ENCODE data around the gene ALDH2.
A peak's percentile ranks its signal among the peaks of the same experiment; 100 is the strongest.
"Not testable (repeated sequence)": the region's sequence is repeated elsewhere in the genome, so short reads cannot be mapped to it uniquely, and the experiment has no call there.

The ALDH2 gene

DNA sequence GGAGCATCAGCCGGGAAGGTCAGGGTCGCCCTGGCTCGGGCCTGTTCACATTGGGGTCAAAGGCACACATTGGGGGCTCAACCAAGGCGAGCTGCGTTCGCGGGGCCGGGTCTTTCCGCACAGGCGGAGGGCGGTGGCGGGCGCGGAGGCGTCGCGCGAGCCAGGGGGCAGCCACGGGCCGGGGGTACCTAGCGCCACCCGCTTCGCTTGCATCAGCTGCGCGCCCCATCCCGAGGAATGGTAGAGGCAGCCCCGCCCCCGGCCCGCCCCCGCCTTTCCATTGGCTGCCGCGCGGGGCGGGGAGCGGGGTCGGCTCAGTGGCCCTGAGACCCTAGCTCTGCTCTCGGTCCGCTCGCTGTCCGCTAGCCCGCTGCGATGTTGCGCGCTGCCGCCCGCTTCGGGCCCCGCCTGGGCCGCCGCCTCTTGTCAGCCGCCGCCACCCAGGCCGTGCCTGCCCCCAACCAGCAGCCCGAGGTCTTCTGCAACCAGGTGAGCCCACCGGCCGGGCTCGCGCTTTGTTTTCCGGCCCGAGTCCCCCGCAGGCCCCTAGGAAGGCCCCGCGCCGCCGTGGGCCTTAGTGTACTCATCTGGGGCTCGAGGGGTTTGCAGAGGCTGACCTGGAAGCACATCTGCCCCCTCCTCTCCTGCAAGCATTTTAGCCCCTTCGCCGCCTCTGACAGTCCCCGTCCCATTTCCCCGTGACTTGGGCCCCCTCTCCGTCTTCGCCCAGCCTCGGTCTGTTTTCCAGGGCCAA is at the start of gene ALDH2:
Gene ALDH2 (plus strand): TSS at position 326 of the 754 bp plus-strand sequence. CDS start 50 bp downstream, at position 376.
- H3K36me3 Mint-ChIP-seq, result peaks cover 2% of the 10 kb centered on the region
- peak within 1 kb of the TSS; percentile 82 for H3K4me3 Mint-ChIP-seq
- H3K9me3 Mint-ChIP-seq (ENCODE audit: low read depth), result no peaks in the 10 kb centered on the region
- H3K27me3 Mint-ChIP-seq, result peaks cover 12% of the 10 kb centered on the region
- H3K27ac Mint-ChIP-seq, result peak within 1 kb of the TSS; percentile 50
- H3K4me1 Mint-ChIP-seq (ENCODE audit: low read depth), result peaks cover 14% of the 10 kb centered on the region

- not testable (repeated sequence) for H3K36me3 Mint-ChIP-seq; H3K27ac Mint-ChIP-seq; H3K4me1 Mint-ChIP-seq (ENCODE audit: low read depth); H3K9me3 Mint-ChIP-seq (ENCODE audit: low read depth); H3K4me3 Mint-ChIP-seq; H3K27me3 Mint-ChIP-seq
These were observed 47.4 kb upstream of the ALDH2 start for GRCh38 chr12:111719316-111719715.

- Mint-ChIP-seq H3K4me1 (ENCODE audit: low read depth) (no peaks in the 10 kb centered on the region), H3K9me3 (ENCODE audit: low read depth) (no peaks in the 10 kb centered on the region), H3K4me3 (no peak overlapping the region), H3K27ac (no peak overlapping the region), H3K36me3 (peaks cover 7% of the 10 kb centered on the region), H3K27me3 (no peaks in the 10 kb centered on the region)
These were observed 46.3 kb upstream of the ALDH2 start for GRCh38 chr12:111720457-111720856.

GRCh38 chr12:111723646-111724360 is 42.9 kb upstream of the ALDH2 start:
- not testable (repeated sequence) for H3K9me3 Mint-ChIP-seq (ENCODE audit: low read depth); H3K4me1 Mint-ChIP-seq (ENCODE audit: low read depth); H3K4me3 Mint-ChIP-seq; H3K27me3 Mint-ChIP-seq; H3K36me3 Mint-ChIP-seq; H3K27ac Mint-ChIP-seq

GRCh38 chr12:111728795-111729194 is 37.9 kb upstream of the ALDH2 start:
- Mint-ChIP-seq H3K27ac (no peak overlapping the region), H3K4me1 (ENCODE audit: low read depth) (no peaks in the 10 kb centered on the region), H3K4me3 (no peak overlapping the region), H3K27me3 (no peaks in the 10 kb centered on the region), H3K36me3 (peaks cover 10% of the 10 kb centered on the region), H3K9me3 (ENCODE audit: low read depth) (no peaks in the 10 kb centered on the region)

DNA sequence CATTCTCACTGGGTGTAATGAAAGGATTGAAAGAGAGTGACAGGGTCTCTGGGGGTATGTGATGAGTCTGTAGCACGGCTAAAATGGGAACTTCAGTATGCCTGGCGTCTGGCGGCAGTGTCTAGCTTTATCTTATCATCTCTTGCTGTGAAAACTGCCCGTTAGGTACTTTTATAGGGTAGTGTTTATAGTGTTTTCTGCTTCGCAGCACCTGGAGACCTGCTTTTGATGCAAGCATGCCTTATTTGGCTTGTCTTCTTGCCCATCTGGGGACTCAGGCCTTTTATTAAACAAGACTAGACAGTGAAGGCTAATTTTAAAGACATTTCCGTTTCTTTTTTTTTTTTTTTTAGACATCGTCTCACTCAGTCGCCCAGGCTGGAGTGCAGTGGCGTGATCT is 36.3 kb upstream of the ALDH2 start:
- peaks cover 7% of the 10 kb centered on the region for H3K36me3 Mint-ChIP-seq
- no peaks in the 10 kb centered on the region for H3K9me3 Mint-ChIP-seq (ENCODE audit: low read depth)
- H3K4me3 Mint-ChIP-seq, result no peak overlapping the region
- no peak overlapping the region for H3K27ac Mint-ChIP-seq
- H3K27me3 Mint-ChIP-seq, result no peaks in the 10 kb centered on the region
- no peaks in the 10 kb centered on the region for H3K4me1 Mint-ChIP-seq (ENCODE audit: low read depth)

GRCh38 chr12:111732786-111733185 is 33.9 kb upstream of the ALDH2 start:
- no peaks in the 10 kb centered on the region for H3K9me3 Mint-ChIP-seq (ENCODE audit: low read depth)
- H3K27me3 Mint-ChIP-seq, result no peaks in the 10 kb centered on the region
- H3K4me3 Mint-ChIP-seq, result no peak overlapping the region
- peaks cover 12% of the 10 kb centered on the region for H3K36me3 Mint-ChIP-seq
- H3K27ac Mint-ChIP-seq, result no peak overlapping the region
- no peaks in the 10 kb centered on the region for H3K4me1 Mint-ChIP-seq (ENCODE audit: low read depth)

- no peaks in the 10 kb centered on the region for H3K27me3 Mint-ChIP-seq
- no peaks in the 10 kb centered on the region for H3K9me3 Mint-ChIP-seq (ENCODE audit: low read depth)
- H3K36me3 Mint-ChIP-seq, result peaks cover 12% of the 10 kb centered on the region
These were observed 33.3 kb upstream of the ALDH2 start for GRCh38 chr12:111733340-111733915.

GRCh38 chr12:111739524-111739923 is 27.2 kb upstream of the ALDH2 start:
- not testable (repeated sequence) for H3K27me3 Mint-ChIP-seq; H3K9me3 Mint-ChIP-seq (ENCODE audit: low read depth); H3K4me1 Mint-ChIP-seq (ENCODE audit: low read depth); H3K27ac Mint-ChIP-seq; H3K4me3 Mint-ChIP-seq; H3K36me3 Mint-ChIP-seq

More at GRCh38 chr12:111733340-111733915, 33.3 kb upstream of the ALDH2 start:
- no peaks in the 10 kb centered on the region for H3K4me1 Mint-ChIP-seq (ENCODE audit: low read depth)
- H3K4me3 Mint-ChIP-seq, result no peak overlapping the region
- no peak overlapping the region for H3K27ac Mint-ChIP-seq

GRCh38 chr12:111741235-111741812 is 25.4 kb upstream of the ALDH2 start:
- H3K36me3 Mint-ChIP-seq, result peaks cover 9% of the 10 kb centered on the region
- H3K27me3 Mint-ChIP-seq, result no peaks in the 10 kb centered on the region
- H3K27ac Mint-ChIP-seq, result no peak overlapping the region
- H3K9me3 Mint-ChIP-seq (ENCODE audit: low read depth), result no peaks in the 10 kb centered on the region
- H3K4me3 Mint-ChIP-seq, result no peak overlapping the region
- no peaks in the 10 kb centered on the region for H3K4me1 Mint-ChIP-seq (ENCODE audit: low read depth)

GRCh38 chr12:111745211-111745610 is 21.5 kb upstream of the ALDH2 start:
- H3K36me3 Mint-ChIP-seq, result peaks cover 4% of the 10 kb centered on the region
- no peaks in the 10 kb centered on the region for H3K9me3 Mint-ChIP-seq (ENCODE audit: low read depth)
- H3K4me1 Mint-ChIP-seq (ENCODE audit: low read depth), result no peaks in the 10 kb centered on the region
- no peak overlapping the region for H3K4me3 Mint-ChIP-seq
- no peaks in the 10 kb centered on the region for H3K27me3 Mint-ChIP-seq
- no peak overlapping the region for H3K27ac Mint-ChIP-seq

GRCh38 chr12:111747333-111747732 is 19.4 kb upstream of the ALDH2 start:
- no peaks in the 10 kb centered on the region for H3K9me3 Mint-ChIP-seq (ENCODE audit: low read depth)
- H3K36me3 Mint-ChIP-seq, result peaks cover 4% of the 10 kb centered on the region
- H3K4me1 Mint-ChIP-seq (ENCODE audit: low read depth), result no peaks in the 10 kb centered on the region
- H3K27me3 Mint-ChIP-seq, result no peaks in the 10 kb centered on the region
- no peak overlapping the region for H3K27ac Mint-ChIP-seq
- no peak overlapping the region for H3K4me3 Mint-ChIP-seq

GRCh38 chr12:111748151-111748672 is 18.5 kb upstream of the ALDH2 start:
- Mint-ChIP-seq H3K36me3 (peaks cover 2% of the 10 kb centered on the region), H3K27me3 (no peaks in the 10 kb centered on the region), H3K27ac (no peak overlapping the region), H3K4me1 (ENCODE audit: low read depth) (no peaks in the 10 kb centered on the region), H3K9me3 (ENCODE audit: low read depth) (no peaks in the 10 kb centered on the region), H3K4me3 (no peak overlapping the region)

- Mint-ChIP-seq H3K9me3 (ENCODE audit: low read depth) (no peaks in the 10 kb centered on the region), H3K27ac (no peak overlapping the region), H3K27me3 (no peaks in the 10 kb centered on the region), H3K4me3 (no peak overlapping the region), H3K36me3 (peaks cover 2% of the 10 kb centered on the region), H3K4me1 (ENCODE audit: low read depth) (no peaks in the 10 kb centered on the region)
These were observed 17.9 kb upstream of the ALDH2 start for GRCh38 chr12:111748867-111749266.

DNA sequence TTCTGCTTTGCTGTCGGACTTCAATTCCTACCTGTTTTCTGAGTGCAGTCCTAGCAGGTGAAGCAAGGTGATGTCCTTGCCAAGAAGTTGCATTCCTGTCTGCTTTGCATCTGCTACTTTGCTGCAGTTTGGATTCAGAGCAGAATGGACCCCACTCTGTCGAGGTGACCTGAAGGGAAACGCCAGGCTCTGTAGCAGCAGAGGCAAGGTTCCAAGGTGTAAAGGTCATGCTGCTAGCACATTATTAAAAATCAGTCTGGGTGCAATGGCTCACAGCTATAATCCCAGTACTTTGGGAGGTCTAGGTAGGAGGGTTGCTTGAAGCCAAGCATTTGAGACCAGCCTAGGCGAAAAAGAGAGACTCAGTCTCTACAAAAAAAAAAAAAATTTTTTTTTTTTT is 17.3 kb upstream of the ALDH2 start:
- Mint-ChIP-seq H3K27me3 (no peaks in the 10 kb centered on the region), H3K4me1 (ENCODE audit: low read depth) (no peaks in the 10 kb centered on the region), H3K36me3 (no peaks in the 10 kb centered on the region), H3K4me3 (no peak overlapping the region), H3K9me3 (ENCODE audit: low read depth) (no peaks in the 10 kb centered on the region), H3K27ac (no peak overlapping the region)
